ENCODE measurements around the gene EXD3. TPM values are rescaled to one million over a fixed set of nuclear protein-coding genes. Genes with fewer than 3 reads are reported as not detected.
"Not testable (repeated sequence)": the region's sequence is repeated elsewhere in the genome, so short reads cannot be mapped to it uniquely, and the experiment has no call there.

EXD3 gene
- total RNA-seq, 4 donors from 2014 or later: 8.3 to 22.3 (median 14.2) TPM

- Histone ChIP-seq H3K4me1 (no peaks in the 10 kb centered on the region), H3K36me3 (peaks cover 0 to 12% (median 0%) of the 10 kb centered on the region in 4 donors), H3K9me3 (peaks cover 0 to 15% (median 10%) of the 10 kb centered on the region in 4 donors), H3K27me3 (no peaks in the 10 kb centered on the region), H3K4me3 (no peak overlapping the region), H3K27ac (replicated peaks in 1 of 4) (no peak overlapping the region)
- 92% methylated on average over 2 of the region's 2 CpGs for WGBS
- intact Hi-C loops (cut with DNase I): no loop called here
- DNase-seq (ENCODE audit: extremely low spot score): no peak
- no peak for TF ChIP-seq CTCF (IDR thresholded peaks at IDR 0.05)
These were observed 86.2 kb downstream of the EXD3 start for GRCh38 chr9:137336735-137337134.

DNA sequence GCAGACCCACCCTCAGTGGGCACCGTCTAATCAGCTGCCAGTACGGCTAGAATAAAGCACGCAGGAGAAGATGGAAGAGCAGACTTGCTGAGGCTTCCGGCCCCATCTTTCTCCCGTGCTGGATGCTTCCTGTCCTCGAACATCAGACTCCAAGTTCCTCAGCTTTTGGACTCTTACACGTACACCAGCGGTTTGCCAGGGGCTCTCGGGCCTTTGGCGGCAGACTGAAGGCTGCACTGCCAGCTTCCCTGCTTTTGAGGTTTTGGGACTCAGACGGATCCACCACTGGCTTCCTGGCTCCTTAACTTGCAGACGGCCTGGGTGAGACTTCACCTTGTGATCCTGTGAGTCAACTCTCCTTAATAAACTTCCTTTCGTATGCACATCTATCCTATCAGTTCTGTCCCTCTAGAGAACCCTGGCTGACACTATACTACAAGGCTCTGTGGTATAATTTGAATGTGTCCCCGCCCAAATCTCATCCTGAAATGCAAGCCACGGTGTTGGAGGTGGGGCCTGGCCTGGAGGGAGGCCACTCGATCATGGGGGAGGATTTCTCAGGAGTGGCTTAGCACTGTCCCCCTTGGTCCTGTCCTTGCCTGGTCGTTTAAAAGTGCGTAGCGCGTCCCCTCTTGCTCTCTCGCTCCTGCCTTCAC is 89.8 kb downstream of the EXD3 start:
- intact Hi-C loops (cut with DNase I): no loop called here
- no peaks in the 10 kb centered on the region for H3K4me1 ChIP-seq
- H3K9me3 ChIP-seq: peaks cover 0 to 15% (median 10%) of the 10 kb centered on the region in 4 donors
- 83% methylated on average over 21 of the region's 21 CpGs for WGBS
- H3K27me3 ChIP-seq: no peaks in the 10 kb centered on the region
- H3K36me3 ChIP-seq: peaks cover 0 to 12% (median 0%) of the 10 kb centered on the region in 4 donors
- TF ChIP-seq CTCF (IDR thresholded peaks at IDR 0.05) (no peak), EP300 (IDR thresholded peaks at IDR 0.05) (no peak), POLR2AphosphoS5 (IDR thresholded peaks at IDR 0.05) (no peak), POLR2A (IDR thresholded peaks at IDR 0.05; ENCODE audit: low read depth) (no peak)
- H3K27ac ChIP-seq (replicated peaks in 1 of 4): no peak overlapping the region
- H3K4me3 ChIP-seq: no peak overlapping the region
- no peak for DNase-seq (ENCODE audit: extremely low spot score)

- 92% methylated on average over 9 of the region's 9 CpGs for WGBS
- Histone ChIP-seq H3K4me1 (no peaks in the 10 kb centered on the region), H3K9me3 (peaks cover 0 to 6% (median 5%) of the 10 kb centered on the region in 4 donors), H3K27ac (replicated peaks in 1 of 4) (no peak overlapping the region), H3K36me3 (peaks cover 0 to 8% (median 0%) of the 10 kb centered on the region in 4 donors), H3K27me3 (no peaks in the 10 kb centered on the region), H3K4me3 (no peak overlapping the region)
- no peak for TF ChIP-seq POLR2AphosphoS5 (IDR thresholded peaks at IDR 0.05)
- TF ChIP-seq EP300 (IDR thresholded peaks at IDR 0.05): no peak
- TF ChIP-seq POLR2A (IDR thresholded peaks at IDR 0.05; ENCODE audit: low read depth): no peak
- no peak for DNase-seq (ENCODE audit: extremely low spot score)
- intact Hi-C loops (cut with DNase I): no loop called here
These were observed 91.0 kb downstream of the EXD3 start for GRCh38 chr9:137331929-137332328.

DNA sequence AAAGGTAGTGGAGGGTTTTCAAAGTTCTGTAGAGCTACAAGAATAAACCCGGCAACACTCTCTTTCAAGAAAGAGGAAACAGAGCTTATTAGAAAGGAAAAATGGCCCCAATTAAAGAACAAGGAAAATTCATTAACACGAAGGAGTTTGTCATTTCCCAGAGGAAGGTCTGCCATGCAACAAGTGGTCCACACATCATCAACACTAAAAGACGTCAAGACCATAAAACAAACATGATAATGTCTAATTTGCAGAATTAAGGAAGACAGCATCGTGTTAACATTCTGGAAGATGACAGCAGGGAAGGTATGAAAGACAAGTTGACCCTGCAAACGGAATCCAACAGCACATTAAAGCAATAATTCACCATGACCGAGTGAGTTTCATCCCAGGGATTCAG is 92.3 kb downstream of the EXD3 start:
- H3K9me3 ChIP-seq: no peaks in the 10 kb centered on the region
- H3K27ac ChIP-seq (replicated peaks in 1 of 4): no peak overlapping the region
- intact Hi-C loops (cut with DNase I): no loop called here
- TF ChIP-seq CTCF (IDR thresholded peaks at IDR 0.05) (no peak), EP300 (IDR thresholded peaks at IDR 0.05) (no peak), POLR2A (IDR thresholded peaks at IDR 0.05; ENCODE audit: low read depth) (no peak), POLR2AphosphoS5 (IDR thresholded peaks at IDR 0.05) (no peak)
- WGBS: 82% methylated on average over 6 of the region's 6 CpGs
- no peak for DNase-seq (ENCODE audit: extremely low spot score)
- no peaks in the 10 kb centered on the region for H3K27me3 ChIP-seq
- H3K4me3 ChIP-seq: no peak overlapping the region
- H3K4me1 ChIP-seq: no peaks in the 10 kb centered on the region
- peaks cover 0 to 5% (median 0%) of the 10 kb centered on the region in 4 donors for H3K36me3 ChIP-seq

GRCh38 chr9:137329590-137329989 is 93.4 kb downstream of the EXD3 start:
- intact Hi-C loops (cut with DNase I): not testable (repeated sequence)

DNA sequence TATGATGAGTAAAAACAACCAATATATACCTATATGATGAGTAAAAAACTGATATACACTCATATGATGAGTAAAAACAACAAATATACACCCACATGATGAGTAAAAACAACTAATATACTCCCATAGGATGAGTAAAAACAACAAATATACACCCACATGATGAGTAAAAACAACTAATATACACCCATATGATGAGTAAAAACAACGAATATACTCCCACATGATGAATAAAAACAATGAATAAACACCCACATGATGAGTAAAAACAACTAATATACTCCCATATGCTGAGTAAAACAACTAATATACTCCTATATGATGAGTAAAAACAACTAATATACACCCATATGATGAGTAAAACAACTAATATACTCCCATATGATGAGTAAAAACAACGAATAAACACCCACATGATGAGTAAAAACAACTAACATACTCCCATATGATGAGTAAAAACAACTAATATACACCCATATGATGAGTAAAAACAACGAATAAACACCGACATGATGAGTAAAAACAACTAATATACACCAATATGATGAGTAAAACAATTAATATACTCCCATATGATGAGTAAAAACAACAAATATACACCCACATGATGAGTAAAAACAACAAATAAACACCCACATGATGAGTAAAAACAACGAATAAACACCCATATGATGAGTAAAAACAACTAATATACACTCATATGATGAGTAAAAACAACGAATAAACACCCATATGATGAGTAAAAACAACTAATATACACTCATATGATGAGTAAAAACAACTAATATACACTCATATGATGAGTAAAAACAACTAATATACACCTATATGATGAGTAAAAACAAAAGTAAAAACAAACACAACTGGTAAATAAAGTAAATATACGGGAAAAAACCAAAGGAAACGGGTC is 95.1 kb downstream of the EXD3 start:
- H3K4me3 ChIP-seq; DNase-seq (ENCODE audit: extremely low spot score); H3K4me1 ChIP-seq; H3K36me3 ChIP-seq; H3K27me3 ChIP-seq; intact Hi-C loops (cut with DNase I); H3K9me3 ChIP-seq; H3K27ac ChIP-seq (replicated peaks in 1 of 4): not testable (repeated sequence)
- WGBS: 73% methylated on average over 8 of the region's 8 CpGs

More at GRCh38 chr9:137329590-137329989, 93.4 kb downstream of the EXD3 start:
- not testable (repeated sequence) for H3K27me3 ChIP-seq; DNase-seq (ENCODE audit: extremely low spot score); H3K36me3 ChIP-seq; H3K4me1 ChIP-seq; H3K4me3 ChIP-seq; H3K27ac ChIP-seq (replicated peaks in 1 of 4); H3K9me3 ChIP-seq
- WGBS: 80% methylated on average over 1 of the region's 26 CpGs

Measured in esophagus muscularis mucosa (tissue), 4 donors.